ENCODE measurements around the gene ORC1. TPM values are rescaled to one million over a fixed set of nuclear protein-coding genes. Genes with fewer than 3 reads are reported as not detected.

Gene ORC1
- total and polyA plus RNA-seq, 2 of the 8 experiments (the other 6 are each of a cell fraction or from before 2014, with no cell fraction given): 36.9 to 49.0 TPM

DNA sequence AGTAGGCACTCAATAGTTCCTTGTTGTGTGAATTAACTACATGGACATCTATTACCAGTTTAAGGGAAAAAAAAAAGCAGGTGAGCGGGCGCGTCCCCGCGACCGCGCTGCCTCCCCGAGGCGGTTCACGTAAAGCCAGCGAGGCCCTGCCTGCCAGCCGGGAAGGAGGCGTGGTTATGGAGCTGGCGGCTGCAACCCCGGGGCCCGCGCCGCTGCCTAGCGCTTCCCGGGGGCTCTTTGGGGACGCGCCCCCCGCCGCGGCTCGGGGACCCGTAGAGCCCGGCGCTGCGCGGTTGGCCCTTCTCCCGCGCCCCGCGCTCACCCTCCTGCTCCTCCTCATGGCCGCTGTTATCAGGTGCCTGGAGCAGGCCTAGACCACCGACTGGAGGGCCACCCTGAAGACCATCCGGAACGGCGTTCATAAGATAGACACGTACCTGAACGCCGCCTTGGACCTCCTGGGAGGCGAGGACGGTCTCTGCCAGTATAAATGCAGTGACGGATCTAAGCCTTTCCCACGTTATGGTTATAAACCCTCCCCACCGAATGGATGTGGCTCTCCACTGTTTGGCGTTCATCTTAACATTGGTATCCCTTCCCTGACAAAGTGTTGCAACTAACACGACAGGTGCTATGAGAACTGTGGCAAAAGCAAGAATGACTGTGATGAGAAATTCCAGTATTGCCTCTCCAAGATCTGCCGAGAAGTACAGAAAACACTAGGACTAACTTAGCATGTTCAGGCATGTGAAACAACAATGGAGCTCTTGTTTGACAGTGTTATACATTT is 35.6 kb downstream of the ORC1 start (continued):
- TF ChIP-seq CTCF (IDR thresholded peaks at IDR 0.05; ENCODE audit: control extremely low read depth in 1 of 3, insufficient read depth in 1 of 3, low read depth in 1 of 3, low read length in 3 of 3): peak in 2 of 3 experiments; percentile 21 to 28; a peak in 2 of 4 replicates
- TF ChIP-seq ASH2L (IDR thresholded peaks at IDR 0.05; ENCODE audit: low read length): peak; percentile 65
- TF ChIP-seq TBP (IDR thresholded peaks at IDR 0.05; ENCODE audit: low read depth, low read length): no peak
- TF ChIP-seq, protein P1, sequence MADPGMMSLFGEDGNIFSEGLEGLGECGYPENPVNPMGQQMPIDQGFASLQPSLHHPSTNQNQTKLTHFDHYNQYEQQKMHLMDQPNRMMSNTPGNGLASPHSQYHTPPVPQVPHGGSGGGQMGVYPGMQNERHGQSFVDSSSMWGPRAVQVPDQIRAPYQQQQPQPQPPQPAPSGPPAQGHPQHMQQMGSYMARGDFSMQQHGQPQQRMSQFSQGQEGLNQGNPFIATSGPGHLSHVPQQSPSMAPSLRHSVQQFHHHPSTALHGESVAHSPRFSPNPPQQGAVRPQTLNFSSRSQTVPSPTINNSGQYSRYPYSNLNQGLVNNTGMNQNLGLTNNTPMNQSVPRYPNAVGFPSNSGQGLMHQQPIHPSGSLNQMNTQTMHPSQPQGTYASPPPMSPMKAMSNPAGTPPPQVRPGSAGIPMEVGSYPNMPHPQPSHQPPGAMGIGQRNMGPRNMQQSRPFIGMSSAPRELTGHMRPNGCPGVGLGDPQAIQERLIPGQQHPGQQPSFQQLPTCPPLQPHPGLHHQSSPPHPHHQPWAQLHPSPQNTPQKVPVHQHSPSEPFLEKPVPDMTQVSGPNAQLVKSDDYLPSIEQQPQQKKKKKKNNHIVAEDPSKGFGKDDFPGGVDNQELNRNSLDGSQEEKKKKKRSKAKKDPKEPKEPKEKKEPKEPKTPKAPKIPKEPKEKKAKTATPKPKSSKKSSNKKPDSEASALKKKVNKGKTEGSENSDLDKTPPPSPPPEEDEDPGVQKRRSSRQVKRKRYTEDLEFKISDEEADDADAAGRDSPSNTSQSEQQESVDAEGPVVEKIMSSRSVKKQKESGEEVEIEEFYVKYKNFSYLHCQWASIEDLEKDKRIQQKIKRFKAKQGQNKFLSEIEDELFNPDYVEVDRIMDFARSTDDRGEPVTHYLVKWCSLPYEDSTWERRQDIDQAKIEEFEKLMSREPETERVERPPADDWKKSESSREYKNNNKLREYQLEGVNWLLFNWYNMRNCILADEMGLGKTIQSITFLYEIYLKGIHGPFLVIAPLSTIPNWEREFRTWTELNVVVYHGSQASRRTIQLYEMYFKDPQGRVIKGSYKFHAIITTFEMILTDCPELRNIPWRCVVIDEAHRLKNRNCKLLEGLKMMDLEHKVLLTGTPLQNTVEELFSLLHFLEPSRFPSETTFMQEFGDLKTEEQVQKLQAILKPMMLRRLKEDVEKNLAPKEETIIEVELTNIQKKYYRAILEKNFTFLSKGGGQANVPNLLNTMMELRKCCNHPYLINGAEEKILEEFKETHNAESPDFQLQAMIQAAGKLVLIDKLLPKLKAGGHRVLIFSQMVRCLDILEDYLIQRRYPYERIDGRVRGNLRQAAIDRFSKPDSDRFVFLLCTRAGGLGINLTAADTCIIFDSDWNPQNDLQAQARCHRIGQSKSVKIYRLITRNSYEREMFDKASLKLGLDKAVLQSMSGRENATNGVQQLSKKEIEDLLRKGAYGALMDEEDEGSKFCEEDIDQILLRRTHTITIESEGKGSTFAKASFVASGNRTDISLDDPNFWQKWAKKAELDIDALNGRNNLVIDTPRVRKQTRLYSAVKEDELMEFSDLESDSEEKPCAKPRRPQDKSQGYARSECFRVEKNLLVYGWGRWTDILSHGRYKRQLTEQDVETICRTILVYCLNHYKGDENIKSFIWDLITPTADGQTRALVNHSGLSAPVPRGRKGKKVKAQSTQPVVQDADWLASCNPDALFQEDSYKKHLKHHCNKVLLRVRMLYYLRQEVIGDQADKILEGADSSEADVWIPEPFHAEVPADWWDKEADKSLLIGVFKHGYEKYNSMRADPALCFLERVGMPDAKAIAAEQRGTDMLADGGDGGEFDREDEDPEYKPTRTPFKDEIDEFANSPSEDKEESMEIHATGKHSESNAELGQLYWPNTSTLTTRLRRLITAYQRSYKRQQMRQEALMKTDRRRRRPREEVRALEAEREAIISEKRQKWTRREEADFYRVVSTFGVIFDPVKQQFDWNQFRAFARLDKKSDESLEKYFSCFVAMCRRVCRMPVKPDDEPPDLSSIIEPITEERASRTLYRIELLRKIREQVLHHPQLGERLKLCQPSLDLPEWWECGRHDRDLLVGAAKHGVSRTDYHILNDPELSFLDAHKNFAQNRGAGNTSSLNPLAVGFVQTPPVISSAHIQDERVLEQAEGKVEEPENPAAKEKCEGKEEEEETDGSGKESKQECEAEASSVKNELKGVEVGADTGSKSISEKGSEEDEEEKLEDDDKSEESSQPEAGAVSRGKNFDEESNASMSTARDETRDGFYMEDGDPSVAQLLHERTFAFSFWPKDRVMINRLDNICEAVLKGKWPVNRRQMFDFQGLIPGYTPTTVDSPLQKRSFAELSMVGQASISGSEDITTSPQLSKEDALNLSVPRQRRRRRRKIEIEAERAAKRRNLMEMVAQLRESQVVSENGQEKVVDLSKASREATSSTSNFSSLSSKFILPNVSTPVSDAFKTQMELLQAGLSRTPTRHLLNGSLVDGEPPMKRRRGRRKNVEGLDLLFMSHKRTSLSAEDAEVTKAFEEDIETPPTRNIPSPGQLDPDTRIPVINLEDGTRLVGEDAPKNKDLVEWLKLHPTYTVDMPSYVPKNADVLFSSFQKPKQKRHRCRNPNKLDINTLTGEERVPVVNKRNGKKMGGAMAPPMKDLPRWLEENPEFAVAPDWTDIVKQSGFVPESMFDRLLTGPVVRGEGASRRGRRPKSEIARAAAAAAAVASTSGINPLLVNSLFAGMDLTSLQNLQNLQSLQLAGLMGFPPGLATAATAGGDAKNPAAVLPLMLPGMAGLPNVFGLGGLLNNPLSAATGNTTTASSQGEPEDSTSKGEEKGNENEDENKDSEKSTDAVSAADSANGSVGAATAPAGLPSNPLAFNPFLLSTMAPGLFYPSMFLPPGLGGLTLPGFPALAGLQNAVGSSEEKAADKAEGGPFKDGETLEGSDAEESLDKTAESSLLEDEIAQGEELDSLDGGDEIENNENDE (IDR thresholded peaks at IDR 0.05; ENCODE audit: insufficient replicate concordance, low read length): no peak
- TF ChIP-seq GTF2F1 (IDR thresholded peaks at IDR 0.05; ENCODE audit: borderline replicate concordance, low read depth, low read length): no peak
- no peak for TF ChIP-seq FOSL1 (IDR thresholded peaks at IDR 0.05; ENCODE audit: insufficient read depth, low read depth, low read length)
